HepG2 (cell line): Measurements from ENCODE around the gene PRKAR2A. TPM values are rescaled to one million over a fixed set of nuclear protein-coding genes. Genes with fewer than 3 reads are reported as not detected.

Source experiments
- ARID2 ChIP-seq: sonication (generic); formaldehyde crosslinking; IDR thresholded peaks from 2 replicates; pipeline ENCODE4 v1.8.1; 2022; ENCODE audit warnings: mild to moderate bottlenecking, missing genetic modification reagents, borderline replicate concordance
- NCOA2 ChIP-seq: sonication (generic); formaldehyde crosslinking; IDR thresholded peaks from 2 replicates; pipeline ENCODE4 v1.8.0; 2022; ENCODE audit warnings: inconsistent platforms
- NR0B2 ChIP-seq: sonication (generic); formaldehyde crosslinking; IDR thresholded peaks from 2 replicates; pipeline ENCODE4 v1.4.0; 2020; ENCODE audit warnings: mild to moderate bottlenecking, missing genetic modification reagents
- PAX8 ChIP-seq: sonication (generic); formaldehyde crosslinking; IDR thresholded peaks from 2 replicates; pipeline ENCODE4 v1.8.0; 2022; ENCODE audit warnings: mild to moderate bottlenecking, missing genetic modification reagents, borderline replicate concordance
- SALL2 ChIP-seq: sonication (generic); formaldehyde crosslinking; IDR thresholded peaks from 2 replicates; pipeline ENCODE4 v1.8.1; 2023; ENCODE audit warnings: mild to moderate bottlenecking, missing genetic modification reagents, inconsistent platforms
- SMAD1 ChIP-seq: sonication (generic); formaldehyde crosslinking; IDR thresholded peaks from 2 replicates; pipeline ENCODE4 v1.4.0; 2020; ENCODE audit warnings: missing genetic modification reagents, low read depth, mild to moderate bottlenecking, borderline replicate concordance
- ZNF383 ChIP-seq: sonication (generic); formaldehyde crosslinking; IDR thresholded peaks from 2 replicates; pipeline ENCODE4 v1.4.0; 2020; ENCODE audit warnings: missing genetic modification reagents, mild to moderate bottlenecking, borderline replicate concordance
- ZNF501 ChIP-seq: sonication (generic); formaldehyde crosslinking; IDR thresholded peaks from 2 replicates; pipeline ENCODE4 v1.5.1; 2020; ENCODE audit warnings: mild to moderate bottlenecking, moderate library complexity, missing genetic modification reagents
- polyA plus RNA-seq, 8 experiments: library from polyadenylated mRNA; depleted of rRNA in 3 of 8; stranded (reverse) in 7 of 8; unstranded in 1 of 8; fragments of >200 nt; fragmentation: Illumina TruSeq in 4 of 8; extraction: Trizol in 4 of 8; gene quantifications; 2 replicates each; pipeline versions ENCODE4 v1.2.1 to v1.2.3, GENCODE V29; 2011 to 2016; ENCODE audit warnings: low read depth in 4 of 8, missing spikeins in 1 of 8, mixed read lengths in 1 of 8; ENCODE audit not compliant: insufficient read depth in 1 of 8
- total RNA-seq, 5 experiments: library from RNA; depleted of rRNA; stranded (reverse); fragments of >200 nt; fragmentation: Illumina TruSeq; extraction: Trizol; gene quantifications; 2 replicates each; pipeline ENCODE4 v1.2.3, GENCODE V29; 2016; ENCODE audit warnings: low read depth in 1 of 5
- TF ChIP-seq, protein P1 (sequence below): sonication (generic); formaldehyde crosslinking; IDR thresholded peaks from 2 replicates; pipeline ENCODE4 v1.4.0; 2020; ENCODE audit warnings: mild to moderate bottlenecking, missing genetic modification reagents
- TF ChIP-seq, protein P2 (sequence below): IDR thresholded peaks from 2 replicates; pipeline ENCODE4 v1.6.1; 2016; ENCODE audit warnings: low read depth, borderline replicate concordance
- TF ChIP-seq, protein P3 (sequence below): sonication (generic); formaldehyde crosslinking; IDR thresholded peaks from 2 replicates; pipeline ENCODE4 v1.4.0; 2020; ENCODE audit warnings: missing genetic modification reagents
- TF ChIP-seq, protein P4 (sequence below): IDR thresholded peaks from 2 replicates; pipeline ENCODE4 v1.6.1; 2012; ENCODE audit warnings: low read length, improper control_type of control experiment

Gene PRKAR2A
- total and polyA plus RNA-seq, 2 of the 13 experiments (the other 11 are each of a cell fraction or from before 2014, with no cell fraction given) = 11.8 to 29.2 TPM

GRCh38 chr3:48739955-48740823, 107.5 kb downstream of the PRKAR2A start (continued):
- TF ChIP-seq, protein P1, sequence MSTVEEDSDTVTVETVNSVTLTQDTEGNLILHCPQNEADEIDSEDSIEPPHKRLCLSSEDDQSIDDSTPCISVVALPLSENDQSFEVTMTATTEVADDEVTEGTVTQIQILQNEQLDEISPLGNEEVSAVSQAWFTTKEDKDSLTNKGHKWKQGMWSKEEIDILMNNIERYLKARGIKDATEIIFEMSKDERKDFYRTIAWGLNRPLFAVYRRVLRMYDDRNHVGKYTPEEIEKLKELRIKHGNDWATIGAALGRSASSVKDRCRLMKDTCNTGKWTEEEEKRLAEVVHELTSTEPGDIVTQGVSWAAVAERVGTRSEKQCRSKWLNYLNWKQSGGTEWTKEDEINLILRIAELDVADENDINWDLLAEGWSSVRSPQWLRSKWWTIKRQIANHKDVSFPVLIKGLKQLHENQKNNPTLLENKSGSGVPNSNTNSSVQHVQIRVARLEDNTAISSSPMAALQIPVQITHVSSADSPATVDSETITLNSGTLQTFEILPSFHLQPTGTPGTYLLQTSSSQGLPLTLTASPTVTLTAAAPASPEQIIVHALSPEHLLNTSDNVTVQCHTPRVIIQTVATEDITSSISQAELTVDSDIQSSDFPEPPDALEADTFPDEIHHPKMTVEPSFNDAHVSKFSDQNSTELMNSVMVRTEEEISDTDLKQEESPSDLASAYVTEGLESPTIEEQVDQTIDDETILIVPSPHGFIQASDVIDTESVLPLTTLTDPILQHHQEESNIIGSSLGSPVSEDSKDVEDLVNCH (CRISPR knock-in tag) = peak; percentile 65; the same call in 1 of the 2 replicates
- peak; percentile 97 for TF ChIP-seq ZNF501 (CRISPR knock-in tag)
- TF ChIP-seq SALL2 (CRISPR knock-in tag) = no peak
- TF ChIP-seq, protein P2, sequence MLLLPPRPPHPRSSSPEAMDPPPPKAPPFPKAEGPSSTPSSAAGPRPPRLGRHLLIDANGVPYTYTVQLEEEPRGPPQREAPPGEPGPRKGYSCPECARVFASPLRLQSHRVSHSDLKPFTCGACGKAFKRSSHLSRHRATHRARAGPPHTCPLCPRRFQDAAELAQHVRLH = no peak; the same call in 1 of the 2 replicates
- peak; percentile 90; the same call in 1 of the 2 replicates for TF ChIP-seq PAX8 (CRISPR knock-in tag)
- TF ChIP-seq ARID2 (CRISPR knock-in tag) = peak; percentile 93; the same call in 1 of the 2 replicates
- TF ChIP-seq NCOA2 (CRISPR knock-in tag) = peak; percentile 18; the same call in 1 of the 2 replicates
- TF ChIP-seq, protein P3, sequence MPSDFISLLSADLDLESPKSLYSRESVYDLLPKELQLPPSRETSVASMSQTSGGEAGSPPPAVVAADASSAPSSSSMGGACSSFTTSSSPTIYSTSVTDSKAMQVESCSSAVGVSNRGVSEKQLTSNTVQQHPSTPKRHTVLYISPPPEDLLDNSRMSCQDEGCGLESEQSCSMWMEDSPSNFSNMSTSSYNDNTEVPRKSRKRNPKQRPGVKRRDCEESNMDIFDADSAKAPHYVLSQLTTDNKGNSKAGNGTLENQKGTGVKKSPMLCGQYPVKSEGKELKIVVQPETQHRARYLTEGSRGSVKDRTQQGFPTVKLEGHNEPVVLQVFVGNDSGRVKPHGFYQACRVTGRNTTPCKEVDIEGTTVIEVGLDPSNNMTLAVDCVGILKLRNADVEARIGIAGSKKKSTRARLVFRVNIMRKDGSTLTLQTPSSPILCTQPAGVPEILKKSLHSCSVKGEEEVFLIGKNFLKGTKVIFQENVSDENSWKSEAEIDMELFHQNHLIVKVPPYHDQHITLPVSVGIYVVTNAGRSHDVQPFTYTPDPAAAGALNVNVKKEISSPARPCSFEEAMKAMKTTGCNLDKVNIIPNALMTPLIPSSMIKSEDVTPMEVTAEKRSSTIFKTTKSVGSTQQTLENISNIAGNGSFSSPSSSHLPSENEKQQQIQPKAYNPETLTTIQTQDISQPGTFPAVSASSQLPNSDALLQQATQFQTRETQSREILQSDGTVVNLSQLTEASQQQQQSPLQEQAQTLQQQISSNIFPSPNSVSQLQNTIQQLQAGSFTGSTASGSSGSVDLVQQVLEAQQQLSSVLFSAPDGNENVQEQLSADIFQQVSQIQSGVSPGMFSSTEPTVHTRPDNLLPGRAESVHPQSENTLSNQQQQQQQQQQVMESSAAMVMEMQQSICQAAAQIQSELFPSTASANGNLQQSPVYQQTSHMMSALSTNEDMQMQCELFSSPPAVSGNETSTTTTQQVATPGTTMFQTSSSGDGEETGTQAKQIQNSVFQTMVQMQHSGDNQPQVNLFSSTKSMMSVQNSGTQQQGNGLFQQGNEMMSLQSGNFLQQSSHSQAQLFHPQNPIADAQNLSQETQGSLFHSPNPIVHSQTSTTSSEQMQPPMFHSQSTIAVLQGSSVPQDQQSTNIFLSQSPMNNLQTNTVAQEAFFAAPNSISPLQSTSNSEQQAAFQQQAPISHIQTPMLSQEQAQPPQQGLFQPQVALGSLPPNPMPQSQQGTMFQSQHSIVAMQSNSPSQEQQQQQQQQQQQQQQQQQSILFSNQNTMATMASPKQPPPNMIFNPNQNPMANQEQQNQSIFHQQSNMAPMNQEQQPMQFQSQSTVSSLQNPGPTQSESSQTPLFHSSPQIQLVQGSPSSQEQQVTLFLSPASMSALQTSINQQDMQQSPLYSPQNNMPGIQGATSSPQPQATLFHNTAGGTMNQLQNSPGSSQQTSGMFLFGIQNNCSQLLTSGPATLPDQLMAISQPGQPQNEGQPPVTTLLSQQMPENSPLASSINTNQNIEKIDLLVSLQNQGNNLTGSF (CRISPR knock-in tag) = peak; percentile 42; the same call in 1 of the 2 replicates
- TF ChIP-seq NR0B2 (CRISPR knock-in tag) = peak; percentile 42; the same call in 1 of the 2 replicates
- TF ChIP-seq ZNF383 (CRISPR knock-in tag) = peak; percentile 94; the same call in 1 of the 2 replicates
- TF ChIP-seq SMAD1 (CRISPR knock-in tag) = 0 out of 2 replicates have a peak, but pooled peaks have one; percentile 69
- TF ChIP-seq, protein P4, sequence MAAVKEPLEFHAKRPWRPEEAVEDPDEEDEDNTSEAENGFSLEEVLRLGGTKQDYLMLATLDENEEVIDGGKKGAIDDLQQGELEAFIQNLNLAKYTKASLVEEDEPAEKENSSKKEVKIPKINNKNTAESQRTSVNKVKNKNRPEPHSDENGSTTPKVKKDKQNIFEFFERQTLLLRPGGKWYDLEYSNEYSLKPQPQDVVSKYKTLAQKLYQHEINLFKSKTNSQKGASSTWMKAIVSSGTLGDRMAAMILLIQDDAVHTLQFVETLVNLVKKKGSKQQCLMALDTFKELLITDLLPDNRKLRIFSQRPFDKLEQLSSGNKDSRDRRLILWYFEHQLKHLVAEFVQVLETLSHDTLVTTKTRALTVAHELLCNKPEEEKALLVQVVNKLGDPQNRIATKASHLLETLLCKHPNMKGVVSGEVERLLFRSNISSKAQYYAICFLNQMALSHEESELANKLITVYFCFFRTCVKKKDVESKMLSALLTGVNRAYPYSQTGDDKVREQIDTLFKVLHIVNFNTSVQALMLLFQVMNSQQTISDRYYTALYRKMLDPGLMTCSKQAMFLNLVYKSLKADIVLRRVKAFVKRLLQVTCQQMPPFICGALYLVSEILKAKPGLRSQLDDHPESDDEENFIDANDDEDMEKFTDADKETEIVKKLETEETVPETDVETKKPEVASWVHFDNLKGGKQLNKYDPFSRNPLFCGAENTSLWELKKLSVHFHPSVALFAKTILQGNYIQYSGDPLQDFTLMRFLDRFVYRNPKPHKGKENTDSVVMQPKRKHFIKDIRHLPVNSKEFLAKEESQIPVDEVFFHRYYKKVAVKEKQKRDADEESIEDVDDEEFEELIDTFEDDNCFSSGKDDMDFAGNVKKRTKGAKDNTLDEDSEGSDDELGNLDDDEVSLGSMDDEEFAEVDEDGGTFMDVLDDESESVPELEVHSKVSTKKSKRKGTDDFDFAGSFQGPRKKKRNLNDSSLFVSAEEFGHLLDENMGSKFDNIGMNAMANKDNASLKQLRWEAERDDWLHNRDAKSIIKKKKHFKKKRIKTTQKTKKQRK = no peak
